Tibial nerve (tissue), 4 donors: ENCODE measurements around the gene PCSK6. TPM values are rescaled to one million over a fixed set of nuclear protein-coding genes. Genes with fewer than 3 reads are reported as not detected.

Source experiments
- DNase-seq, 2 donors: peaks; one replicate each; pipeline ENCODE4 v3.0.0-alpha.2; 2019; ENCODE audit warnings: low spot score in 2 of 2
- H3K27ac ChIP-seq, 4 donors: fragments of 200-600 bp; sonication (generic) in 3 of 4; one replicate each; pipeline ENCODE4 v1.5.1; 2017 to 2019; ENCODE audit warnings: mild to moderate bottlenecking in 1 of 4
- H3K27me3 ChIP-seq, 2 donors: fragments of 200-600 bp; sonication (generic) in 1 of 2; one replicate each; pipeline versions ENCODE4 v1.5.1 to v1.6.0; 2017 to 2019
- H3K36me3 ChIP-seq, 3 donors: fragments of 200-600 bp; sonication (generic); one replicate each; pipeline ENCODE4 v1.5.1; 2018 to 2019
- H3K4me1 ChIP-seq, 4 donors: fragments of 200-600 bp; sonication (generic) in 3 of 4; one replicate each; pipeline ENCODE4 v1.5.1; 2017 to 2019
- H3K4me3 ChIP-seq, 4 donors: fragments of 200-600 bp; sonication (generic) in 3 of 4; one replicate each; pipeline ENCODE4 v1.5.1; 2017 to 2019; ENCODE audit warnings: mild to moderate bottlenecking in 1 of 4, moderate library complexity in 1 of 4
- H3K9me3 ChIP-seq, 4 donors: fragments of 200-600 bp; sonication (generic) in 3 of 4; one replicate each; pipeline ENCODE4 v1.5.1; 2017 to 2019
- CTCF ChIP-seq, 5 experiments: fragments of 200-600 bp in 3 of 5; fragments of 450-650 bp in 2 of 5; sonication (generic) in 3 of 5; IDR thresholded peaks; one replicate each; pipeline ENCODE4 v1.5.1; 2016 to 2019; ENCODE audit warnings: antibody characterized with exemption in 5 of 5, mild to moderate bottlenecking in 3 of 5, moderate library complexity in 2 of 5
- EP300 ChIP-seq, 2 donors: sonication (generic); formaldehyde crosslinking; IDR thresholded peaks; one replicate each; pipeline ENCODE4 v1.6.1; 2017; ENCODE audit warnings: antibody characterized with exemption in 2 of 2, mild to moderate bottlenecking in 1 of 2
- POLR2A ChIP-seq, 2 donors: fragments of 450-650 bp; IDR thresholded peaks; one replicate each; pipeline ENCODE4 v1.6.1; 2017; ENCODE audit warnings: antibody characterized with exemption in 2 of 2, mild to moderate bottlenecking in 2 of 2, moderate library complexity in 2 of 2
- WGBS, 2 donors: methylation state at CpG; one replicate each; pipeline ENCODE4 v1.1.5; 2018; 5-methylcytosine and 5-hydroxymethylcytosine counted together
- total RNA-seq, 4 donors: library from RNA; depleted of rRNA; stranded (reverse); fragments of >200 nt; gene quantifications; one replicate each; pipeline ENCODE4 v1.1.0, GENCODE V29; 2016

PCSK6 gene
- total RNA-seq, 4 donors from 2014 or later: 8.5 to 27.0 (median 13.2) TPM

GRCh38 chr15:101410612-101411011 is 78.9 kb downstream of the PCSK6 start:
- Histone ChIP-seq H3K27me3 (no peaks in the 10 kb centered on the region), H3K4me1 (no peaks in the 10 kb centered on the region), H3K9me3 (no peaks in the 10 kb centered on the region), H3K36me3 (no peaks in the 10 kb centered on the region), H3K4me3 (no peak overlapping the region), H3K27ac (no peak overlapping the region)
- no peak for DNase-seq
- 87 to 91% methylated on average over 7 of the region's 7 CpGs for WGBS, 2 donors
- TF ChIP-seq CTCF (IDR thresholded peaks at IDR 0.05) (no peak), POLR2A (IDR thresholded peaks at IDR 0.05) (no peak), EP300 (IDR thresholded peaks at IDR 0.05) (no peak)

GRCh38 chr15:101409621-101410020 is 79.9 kb downstream of the PCSK6 start:
- H3K4me3 ChIP-seq: no peak overlapping the region
- H3K4me1 ChIP-seq: no peaks in the 10 kb centered on the region
- no peaks in the 10 kb centered on the region for H3K36me3 ChIP-seq
- no peaks in the 10 kb centered on the region for H3K9me3 ChIP-seq
- H3K27me3 ChIP-seq: no peaks in the 10 kb centered on the region
- no peak for TF ChIP-seq CTCF (IDR thresholded peaks at IDR 0.05)
- no peak for TF ChIP-seq EP300 (IDR thresholded peaks at IDR 0.05)
- no peak for TF ChIP-seq POLR2A (IDR thresholded peaks at IDR 0.05)
- no peak for DNase-seq
- WGBS, 2 donors: 89 to 94% methylated on average over 4 of the region's 4 CpGs
- no peak overlapping the region for H3K27ac ChIP-seq

- no peak overlapping the region for H3K27ac ChIP-seq
- no peaks in the 10 kb centered on the region for H3K36me3 ChIP-seq
- no peaks in the 10 kb centered on the region for H3K4me1 ChIP-seq
- TF ChIP-seq EP300 (IDR thresholded peaks at IDR 0.05) (no peak), CTCF (IDR thresholded peaks at IDR 0.05) (no peak), POLR2A (IDR thresholded peaks at IDR 0.05) (no peak)
- H3K27me3 ChIP-seq: no peaks in the 10 kb centered on the region
- no peaks in the 10 kb centered on the region for H3K9me3 ChIP-seq
- WGBS, 2 donors: 80 to 88% methylated on average over 23 of the region's 23 CpGs
- no peak overlapping the region for H3K4me3 ChIP-seq
- DNase-seq: no peak
Observed at GRCh38 chr15:101407966-101408775, 81.3 kb downstream of the PCSK6 start.

- 70 to 82% methylated on average over 5 of the region's 5 CpGs for WGBS, 2 donors
- H3K36me3 ChIP-seq: no peaks in the 10 kb centered on the region
- no peaks in the 10 kb centered on the region for H3K27me3 ChIP-seq
- no peaks in the 10 kb centered on the region for H3K9me3 ChIP-seq
- H3K27ac ChIP-seq: no peak overlapping the region
- no peak for TF ChIP-seq CTCF (IDR thresholded peaks at IDR 0.05)
- H3K4me3 ChIP-seq: no peak overlapping the region
- no peak for DNase-seq
- H3K4me1 ChIP-seq: no peaks in the 10 kb centered on the region
Observed at GRCh38 chr15:101407439-101407838, 82.1 kb downstream of the PCSK6 start.

GRCh38 chr15:101406526-101407195 is 82.8 kb downstream of the PCSK6 start:
- DNase-seq: no peak
- TF ChIP-seq POLR2A (IDR thresholded peaks at IDR 0.05) (no peak), EP300 (IDR thresholded peaks at IDR 0.05) (no peak), CTCF (IDR thresholded peaks at IDR 0.05) (no peak)
- Histone ChIP-seq H3K36me3 (no peaks in the 10 kb centered on the region), H3K27me3 (no peaks in the 10 kb centered on the region), H3K27ac (no peak overlapping the region), H3K4me3 (no peak overlapping the region), H3K4me1 (no peaks in the 10 kb centered on the region), H3K9me3 (peaks cover 0 to under 1% (median 0%) of the 10 kb centered on the region in 4 donors)
- WGBS, 2 donors: 77 to 82% methylated on average over 13 to 20 of the region's 20 CpGs
